Central memory CD8-positive, alpha-beta T cell (primary cell): ENCODE measurements around the gene TLR6.

Experiments
- ATAC-seq: fragments of 150-1000 bp; cut with Tn5 transposase; replicated peaks from 2 replicates; pipeline ENCODE4 v1.10.0; 2022; ENCODE audit warnings: mild to moderate bottlenecking, moderate FRiP score, moderate number of reproducible peaks; ENCODE audit not compliant: poor library complexity, severe bottlenecking; ENCODE audit errors: extremely low read depth
- DNase-seq, 2 donors: peaks; one replicate each; pipeline ENCODE4 v3.0.0; 2021; ENCODE audit warnings: low spot score in 2 of 2
- H3K27ac Mint-ChIP-seq: one replicate; pipeline ENCODE4 v1.8.0; 2022; ENCODE audit warnings: low read depth, mild to moderate bottlenecking, moderate library complexity, mixed read lengths
- H3K27me3 Mint-ChIP-seq: one replicate; pipeline ENCODE4 v1.8.0; 2022; ENCODE audit warnings: mixed read lengths
- H3K36me3 Mint-ChIP-seq: one replicate; pipeline ENCODE4 v1.8.0; 2022; ENCODE audit warnings: mild to moderate bottlenecking, moderate library complexity, mixed read lengths; ENCODE audit not compliant: insufficient read depth
- H3K4me1 Mint-ChIP-seq: one replicate; pipeline ENCODE4 v1.8.0; 2022; ENCODE audit warnings: mixed read lengths
- H3K4me3 Mint-ChIP-seq: one replicate; pipeline ENCODE4 v1.8.0; 2022; ENCODE audit warnings: mild to moderate bottlenecking, moderate library complexity, mixed read lengths
- H3K9me3 Mint-ChIP-seq: one replicate; pipeline ENCODE4 v1.8.0; 2022; ENCODE audit warnings: mixed read lengths

The TLR6 gene

DNA sequence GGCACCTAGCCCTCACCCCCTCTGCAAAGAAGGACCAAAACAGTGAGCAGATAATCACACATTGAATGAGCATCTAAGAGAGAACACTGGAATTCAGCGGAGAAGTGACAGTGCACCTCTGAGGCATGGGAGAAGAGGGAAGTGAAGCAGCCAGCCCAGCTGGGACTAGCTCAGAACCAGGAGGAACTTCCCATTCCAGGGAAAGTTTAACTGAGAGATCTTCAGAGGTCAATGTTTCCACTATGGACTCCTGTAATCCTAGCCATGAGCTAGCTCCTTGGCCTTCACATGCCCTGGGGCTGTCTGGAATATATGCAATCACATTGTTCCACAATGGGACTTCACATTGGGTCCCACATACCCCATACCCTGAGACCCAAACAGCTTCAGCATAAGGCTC, 24.4 kb downstream of the TLR6 start:
- ATAC-seq (no peak), DNase-seq (no peak)
- no peaks in the 10 kb centered on the region for H3K36me3 Mint-ChIP-seq
- H3K4me1 Mint-ChIP-seq = peaks cover 4% of the 10 kb centered on the region
- no peak overlapping the region for H3K27ac Mint-ChIP-seq
- H3K4me3 Mint-ChIP-seq = no peak overlapping the region
- H3K9me3 Mint-ChIP-seq = peaks cover 7% of the 10 kb centered on the region
- H3K27me3 Mint-ChIP-seq = no peaks in the 10 kb centered on the region

DNA sequence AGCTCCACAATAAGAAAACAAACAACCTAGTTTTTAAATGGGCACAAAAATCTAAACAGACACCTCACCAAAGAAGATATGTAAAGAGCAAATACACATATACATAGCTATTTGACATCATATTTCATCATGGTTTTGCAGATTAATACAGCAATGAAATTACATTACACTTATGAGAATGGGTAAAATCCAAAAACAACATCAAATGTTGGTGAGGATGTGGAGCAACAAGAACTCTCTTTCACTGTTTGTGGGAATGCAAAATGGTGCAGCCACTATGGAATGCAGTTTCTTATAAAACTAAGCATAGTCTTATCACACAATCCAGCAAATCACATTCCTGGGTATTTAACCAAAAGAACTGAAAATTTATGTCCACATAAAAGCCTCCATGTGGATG, 25.0 kb downstream of the TLR6 start:
- Mint-ChIP-seq H3K27me3 (no peaks in the 10 kb centered on the region), H3K4me3 (no peak overlapping the region), H3K36me3 (no peaks in the 10 kb centered on the region), H3K9me3 (peaks cover 7% of the 10 kb centered on the region), H3K4me1 (no peaks in the 10 kb centered on the region), H3K27ac (no peak overlapping the region)
- no peak for ATAC-seq
- no peak for DNase-seq

- Mint-ChIP-seq H3K27me3 (peaks cover 24% of the 10 kb centered on the region), H3K4me3 (no peak overlapping the region), H3K4me1 (no peaks in the 10 kb centered on the region), H3K27ac (no peak overlapping the region), H3K9me3 (peaks cover 1% of the 10 kb centered on the region), H3K36me3 (peaks cover 3% of the 10 kb centered on the region)
- ATAC-seq (no peak), DNase-seq (no peak)
Measured at GRCh38 chr4:38829237-38829636, 27.4 kb downstream of the TLR6 start.

DNA sequence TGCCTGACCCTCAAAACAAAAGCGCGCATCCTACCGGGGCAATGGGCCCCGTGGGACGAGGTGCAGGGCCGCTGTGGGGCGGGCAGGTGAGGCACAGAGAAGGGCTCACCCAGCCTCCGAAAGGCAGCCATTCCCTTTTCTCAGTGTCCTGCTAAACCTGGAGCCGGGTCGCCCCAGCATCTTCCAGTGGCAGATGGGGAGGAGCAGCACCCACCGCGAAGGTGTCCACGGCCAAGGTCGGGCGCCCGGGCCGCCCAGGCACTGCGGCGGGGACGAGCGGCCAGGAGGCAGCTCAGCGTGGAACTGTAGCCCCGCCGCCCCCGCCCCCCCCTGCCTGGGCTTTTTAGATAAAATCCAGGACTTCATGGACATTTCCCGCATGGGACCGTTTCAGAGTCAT, 32.9 kb downstream of the TLR6 start:
- Mint-ChIP-seq H3K9me3 (peaks cover 5% of the 10 kb centered on the region), H3K4me1 (peaks cover 5% of the 10 kb centered on the region), H3K27me3 (peaks cover 30% of the 10 kb centered on the region), H3K4me3 (no peak overlapping the region), H3K36me3 (peaks cover 3% of the 10 kb centered on the region), H3K27ac (no peak overlapping the region)
- DNase-seq = no peak
- ATAC-seq = no peak

DNA sequence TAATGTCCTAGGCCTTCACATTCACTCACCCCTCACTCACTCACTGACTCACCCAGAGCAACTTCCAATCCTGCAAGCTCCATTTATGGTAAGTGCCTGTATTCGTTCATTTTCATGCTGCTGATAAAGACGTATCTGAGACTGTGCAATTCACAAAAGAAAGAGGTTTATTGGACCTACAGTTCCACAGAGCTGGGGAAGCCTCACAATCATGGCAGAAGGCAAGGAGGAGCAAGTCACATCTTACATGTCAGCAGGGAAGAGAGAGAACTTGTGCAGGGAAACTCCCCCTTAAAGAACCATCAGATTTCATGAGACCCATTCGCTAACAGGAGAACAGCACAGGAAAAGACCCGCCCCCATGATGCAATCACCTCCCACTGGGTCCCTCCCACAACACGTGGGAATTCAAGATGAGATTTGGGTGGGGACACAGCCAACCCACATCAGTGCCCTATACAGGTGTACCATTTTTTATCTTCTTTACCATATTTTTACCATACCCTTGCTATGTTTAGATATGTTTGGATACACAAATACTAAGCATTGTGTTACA, 33.8 kb downstream of the TLR6 start:
- H3K36me3 Mint-ChIP-seq = peaks cover 3% of the 10 kb centered on the region
- H3K27ac Mint-ChIP-seq = no peak overlapping the region
- H3K9me3 Mint-ChIP-seq = peaks cover 5% of the 10 kb centered on the region
- H3K4me1 Mint-ChIP-seq = peaks cover 5% of the 10 kb centered on the region
- H3K4me3 Mint-ChIP-seq = no peak overlapping the region
- peaks cover 30% of the 10 kb centered on the region for H3K27me3 Mint-ChIP-seq
- no peak for DNase-seq
- no peak for ATAC-seq

DNA sequence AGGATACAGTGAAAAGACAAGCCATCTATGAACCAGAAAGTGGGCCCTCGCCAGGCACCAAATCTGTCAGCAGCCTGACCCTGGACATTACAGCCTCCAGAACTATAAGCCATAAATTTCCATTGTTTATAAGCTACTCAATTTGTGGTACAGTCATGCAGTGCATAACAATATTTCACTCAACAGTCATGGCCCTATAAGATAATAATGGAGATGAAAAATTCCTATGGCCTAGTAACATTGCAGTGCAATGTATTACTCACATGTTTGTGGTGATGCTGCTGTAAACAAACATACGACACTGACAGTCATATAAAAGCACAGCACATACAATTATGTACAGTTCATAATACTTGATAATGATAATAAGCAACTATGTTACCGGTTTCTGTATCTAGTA, 34.9 kb downstream of the TLR6 start:
- DNase-seq = no peak
- H3K4me3 Mint-ChIP-seq = no peak overlapping the region
- H3K27me3 Mint-ChIP-seq = peaks cover 30% of the 10 kb centered on the region
- peaks cover 3% of the 10 kb centered on the region for H3K36me3 Mint-ChIP-seq
- H3K4me1 Mint-ChIP-seq = peaks cover 5% of the 10 kb centered on the region
- no peak for ATAC-seq
- H3K9me3 Mint-ChIP-seq = peaks cover 5% of the 10 kb centered on the region
- no peak overlapping the region for H3K27ac Mint-ChIP-seq

- DNase-seq = no peak
- peaks cover 5% of the 10 kb centered on the region for H3K9me3 Mint-ChIP-seq
- no peak overlapping the region for H3K4me3 Mint-ChIP-seq
- no peak for ATAC-seq
- H3K36me3 Mint-ChIP-seq = peaks cover 1% of the 10 kb centered on the region
- no peak overlapping the region for H3K27ac Mint-ChIP-seq
- peaks cover 19% of the 10 kb centered on the region for H3K27me3 Mint-ChIP-seq
- peaks cover 5% of the 10 kb centered on the region for H3K4me1 Mint-ChIP-seq
Measured at GRCh38 chr4:38820329-38821061, 36.1 kb downstream of the TLR6 start.

DNA sequence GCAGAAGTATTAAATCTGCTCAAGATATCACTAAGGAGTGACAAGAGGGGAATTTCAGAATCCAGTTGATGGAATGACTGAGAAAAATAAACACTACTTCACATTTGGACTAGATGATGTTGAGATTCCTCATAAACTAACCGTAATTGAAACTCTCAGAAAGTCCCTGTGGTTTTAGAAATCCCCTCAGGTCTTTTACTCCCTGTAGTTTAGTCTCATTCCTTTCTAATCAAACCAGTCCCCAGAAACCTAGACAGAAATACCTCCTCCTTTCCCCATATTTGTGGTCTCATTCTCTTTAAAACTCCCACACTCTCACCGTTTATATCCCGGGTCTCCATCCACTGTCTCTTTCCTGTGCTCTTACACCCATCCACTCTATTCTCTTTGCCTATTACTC, 37.0 kb downstream of the TLR6 start:
- ATAC-seq (no peak), DNase-seq (no peak)
- H3K27ac Mint-ChIP-seq = no peak overlapping the region
- H3K4me1 Mint-ChIP-seq = peaks cover 5% of the 10 kb centered on the region
- H3K4me3 Mint-ChIP-seq = no peak overlapping the region
- H3K27me3 Mint-ChIP-seq = peaks cover 9% of the 10 kb centered on the region
- peaks cover 1% of the 10 kb centered on the region for H3K36me3 Mint-ChIP-seq
- peaks cover 5% of the 10 kb centered on the region for H3K9me3 Mint-ChIP-seq

DNA sequence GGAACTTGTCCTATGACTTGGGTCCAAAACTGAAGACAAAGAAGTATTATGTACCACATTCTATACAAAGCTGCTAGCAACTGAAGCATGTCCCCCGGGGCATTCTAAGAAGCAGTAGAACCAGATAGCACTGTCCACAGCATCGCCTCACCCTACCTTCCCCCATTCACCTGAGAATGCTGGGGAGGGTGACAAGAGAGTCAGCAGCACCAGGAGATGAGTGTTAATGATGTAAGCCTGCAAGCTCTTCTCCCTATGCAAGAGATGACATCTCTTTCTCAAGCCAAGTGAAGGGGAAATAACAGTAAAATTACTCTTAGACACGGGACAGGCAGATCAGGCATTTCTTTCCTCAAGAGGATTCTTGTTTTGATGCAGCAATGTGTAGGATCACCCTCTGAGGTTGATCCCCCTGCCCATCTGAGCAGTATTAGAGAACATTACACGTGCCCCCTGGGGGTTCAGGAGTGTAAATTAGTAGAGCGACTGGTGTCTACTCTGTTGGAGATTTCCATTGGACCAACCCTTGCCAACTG, 38.1 kb downstream of the TLR6 start:
- no peak overlapping the region for H3K4me3 Mint-ChIP-seq
- no peak overlapping the region for H3K27ac Mint-ChIP-seq
- ATAC-seq = no peak

GRCh38 chr4:38815885-38816782, 40.5 kb downstream of the TLR6 start:
- H3K27me3 Mint-ChIP-seq = no peaks in the 10 kb centered on the region
- H3K36me3 Mint-ChIP-seq = peaks cover 1% of the 10 kb centered on the region
- no peaks in the 10 kb centered on the region for H3K9me3 Mint-ChIP-seq
- H3K27ac Mint-ChIP-seq = no peak overlapping the region
- H3K4me1 Mint-ChIP-seq = peaks cover 5% of the 10 kb centered on the region
- DNase-seq = no peak
- H3K4me3 Mint-ChIP-seq = no peak overlapping the region
- no peak for ATAC-seq

More for the DNA sequence above, 38.1 kb downstream of the TLR6 start:
- Mint-ChIP-seq H3K36me3 (peaks cover 1% of the 10 kb centered on the region), H3K27me3 (no peaks in the 10 kb centered on the region), H3K9me3 (peaks cover 5% of the 10 kb centered on the region), H3K4me1 (peaks cover 5% of the 10 kb centered on the region)
- no peak for DNase-seq

DNA sequence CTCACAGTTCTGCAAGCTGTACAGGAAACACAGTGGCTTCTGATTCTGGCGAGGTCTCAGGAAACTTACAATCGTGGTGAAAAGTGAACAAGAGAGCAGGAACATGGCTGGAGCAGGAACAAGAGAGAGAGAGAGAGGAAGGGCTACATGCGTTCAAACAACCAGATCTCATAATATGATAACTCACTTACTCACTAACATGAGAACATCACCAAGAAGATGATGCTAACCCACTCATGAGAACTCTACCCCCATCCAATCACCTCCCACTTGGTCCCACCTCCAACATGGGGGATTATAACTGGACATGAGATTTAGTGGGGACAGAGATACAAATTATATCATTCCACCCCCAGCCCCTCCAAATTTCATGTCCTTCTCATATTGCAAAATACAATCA, 42.2 kb downstream of the TLR6 start:
- ATAC-seq (no peak), DNase-seq (no peak)
- peaks cover 1% of the 10 kb centered on the region for H3K36me3 Mint-ChIP-seq
- H3K4me1 Mint-ChIP-seq = no peaks in the 10 kb centered on the region
- no peaks in the 10 kb centered on the region for H3K9me3 Mint-ChIP-seq
- no peaks in the 10 kb centered on the region for H3K27me3 Mint-ChIP-seq
- H3K4me3 Mint-ChIP-seq = no peak overlapping the region
- no peak overlapping the region for H3K27ac Mint-ChIP-seq

GRCh38 chr4:38811297-38811696, 45.3 kb downstream of the TLR6 start:
- no peak for ATAC-seq
- Mint-ChIP-seq H3K4me3 (no peak overlapping the region), H3K36me3 (peaks cover 3% of the 10 kb centered on the region), H3K9me3 (no peaks in the 10 kb centered on the region), H3K4me1 (no peaks in the 10 kb centered on the region), H3K27me3 (no peaks in the 10 kb centered on the region), H3K27ac (no peak overlapping the region)
- DNase-seq = no peak
